Measurements from ENCODE around the gene CRADD.

DNA sequence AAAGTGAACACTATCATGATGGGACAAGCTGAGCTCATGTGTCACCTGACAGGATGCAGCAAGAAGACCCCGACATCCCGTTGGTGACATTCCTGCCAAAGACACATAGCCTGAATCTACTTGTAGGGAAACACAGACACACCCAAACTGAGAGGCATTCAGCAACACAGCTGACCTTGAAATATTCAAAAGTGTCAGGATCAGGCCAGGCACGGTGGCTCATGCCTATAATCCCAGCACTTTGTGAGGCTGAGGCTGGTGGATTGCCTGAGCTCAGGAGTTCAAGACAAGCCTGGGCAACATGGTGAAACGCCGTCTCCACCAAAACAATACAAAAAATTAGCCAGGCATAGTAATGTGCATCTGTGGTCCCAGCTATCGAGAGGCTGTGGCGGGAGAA lies 239.2 kb downstream of the CRADD start:
- TF ChIP-seq POLR2A (IDR thresholded peaks at IDR 0.05; ENCODE audit: low read length) = no peak
- TF ChIP-seq GATA1 (IDR thresholded peaks at IDR 0.05; ENCODE audit: low read depth, low read length) = no peak
